Stimulated activated CD4-positive, alpha-beta T cell treated with anti-CD3 and anti-CD28 coated beads, Interleukin-1b, Interleukin-23, amount 100 ng/mL, for 48 hours (primary cell): ENCODE data around the gene ASPRV1.
A peak's percentile ranks its signal among the peaks of the same experiment; 100 is the strongest.
"Not testable (repeated sequence)": the region's sequence is repeated elsewhere in the genome, so short reads cannot be mapped to it uniquely, and the experiment has no call there.

Experiments
- DNase-seq: peaks from one replicate; pipeline ENCODE4 v3.0.0-alpha.2; 2020

ASPRV1 gene

GRCh38 chr2:69961496-69961895 is at the start of gene ASPRV1:
Gene ASPRV1 (minus strand): TSS chr2:69961631. CDS start chr2:69961436, 195 bp downstream.
- DNase-seq = no peak

- DNase-seq = no peak
Observed at GRCh38 chr2:70010576-70011111, 49.2 kb upstream of the ASPRV1 start.

GRCh38 chr2:70009762-70010575 is 48.5 kb upstream of the ASPRV1 start:
- DNase-seq = no peak

- no peak for DNase-seq
Observed at GRCh38 chr2:70008290-70008689, 46.9 kb upstream of the ASPRV1 start.

GRCh38 chr2:70007151-70007550 is 45.7 kb upstream of the ASPRV1 start:
- no peak for DNase-seq

- no peak for DNase-seq
Observed at GRCh38 chr2:70006447-70006784, 45.0 kb upstream of the ASPRV1 start.

GRCh38 chr2:70005752-70006446 is 44.5 kb upstream of the ASPRV1 start:
- DNase-seq = no peak

GRCh38 chr2:70005216-70005615 is 43.8 kb upstream of the ASPRV1 start:
- DNase-seq = no peak

GRCh38 chr2:70003093-70003830 is 41.8 kb upstream of the ASPRV1 start:
- DNase-seq = no peak

GRCh38 chr2:70002241-70002899 is 40.9 kb upstream of the ASPRV1 start:
- no peak for DNase-seq

- not testable (repeated sequence) for DNase-seq
Observed at GRCh38 chr2:70000529-70000928, 39.1 kb upstream of the ASPRV1 start.

GRCh38 chr2:69998761-69999160 is 37.3 kb upstream of the ASPRV1 start:
- no peak for DNase-seq

- DNase-seq = peak; percentile 40
Observed at GRCh38 chr2:69997015-69997830, 35.8 kb upstream of the ASPRV1 start.

GRCh38 chr2:69995511-69995910 is 34.1 kb upstream of the ASPRV1 start:
- no peak for DNase-seq

GRCh38 chr2:69994166-69994565 is 32.7 kb upstream of the ASPRV1 start:
- DNase-seq = no peak

- DNase-seq = no peak
Observed at GRCh38 chr2:69993708-69994107, 32.3 kb upstream of the ASPRV1 start.

- no peak for DNase-seq
Observed at GRCh38 chr2:69993048-69993565, 31.7 kb upstream of the ASPRV1 start.

- DNase-seq = no peak
Observed at GRCh38 chr2:69992310-69993047, 31.0 kb upstream of the ASPRV1 start.

GRCh38 chr2:69989441-69990105 is 28.1 kb upstream of the ASPRV1 start:
- DNase-seq = no peak

- no peak for DNase-seq
Observed at GRCh38 chr2:69989009-69989408, 27.6 kb upstream of the ASPRV1 start.
